ENCODE results near the gene MAP6. TPM values are rescaled to one million over a fixed set of nuclear protein-coding genes. Genes with fewer than 3 reads are reported as not detected.
A peak's percentile ranks its signal among the peaks of the same experiment; 100 is the strongest.

Gene MAP6
- total and polyA plus RNA-seq, 2 of the 13 experiments (the other 11 are each of a cell fraction or from before 2014, with no cell fraction given) = 0.04 TPM; not detected in 1

- in situ Hi-C loops (cut with HindIII; ENCODE audit: extremely low pct_ligation_motif_present, low pct_unique_long_range_greater_than_20kb) = no loop called here
- no peak for DNase-seq (ENCODE audit: low spot score)
- TF ChIP-seq ZNF549 (CRISPR knock-in tag; IDR thresholded peaks at IDR 0.05) (no peak), ZBTB1 (CRISPR knock-in tag; IDR thresholded peaks at IDR 0.05; ENCODE audit: borderline replicate concordance) (no peak), ZNF121 (CRISPR knock-in tag; IDR thresholded peaks at IDR 0.05) (0 out of 2 replicates have a peak, but pooled peaks have one; percentile 8), ZNF629 (CRISPR knock-in tag; conservative IDR thresholded peaks at IDR 0.05) (peak; percentile 58; the same call in 1 of the 2 replicates), ARID4A (CRISPR knock-in tag; IDR thresholded peaks at IDR 0.05; ENCODE audit: borderline replicate concordance) (peak; percentile 0; the same call in 1 of the 2 replicates), GZF1 (CRISPR knock-in tag; IDR thresholded peaks at IDR 0.05) (no peak), ZNF263 (CRISPR knock-in tag; IDR thresholded peaks at IDR 0.05) (peak; percentile 64; the same call in 1 of the 2 replicates)
- no peak overlapping the region for H2AFZ ChIP-seq (ENCODE audit: low read length)
- no peak for ATAC-seq
- H3K27me3 ChIP-seq (ENCODE audit: control insufficient read depth in 1 of 2, insufficient read depth in 2 of 2, low read length in 2 of 2) = no peaks in the 10 kb centered on the region; a peak in 1 of 5 replicates
- peak overlapping the region; percentile 49 for H3K4me2 ChIP-seq (ENCODE audit: low read depth, low read length)
- H3K36me3 ChIP-seq (replicated peaks in 1 of 2; ENCODE audit: control insufficient read depth in 1 of 2, insufficient read depth in 2 of 2, low read length in 2 of 2) = no peaks in the 10 kb centered on the region
- H3K9ac ChIP-seq (ENCODE audit: insufficient read depth, low read depth, low read length) = no peak overlapping the region
- peak overlapping the region in 1 of 3 experiments; percentile 17; a peak in 1 of 6 replicates for H3K4me3 ChIP-seq (replicated peaks in 1 of 3; ENCODE audit: insufficient read depth in 1 of 3, low read depth in 2 of 3, low read length in 3 of 3)
- H3K79me2 ChIP-seq (ENCODE audit: insufficient read depth, low read length) = no peaks in the 10 kb centered on the region
- H3K9me3 ChIP-seq (ENCODE audit: low read length) = no peaks in the 10 kb centered on the region
- no peak for FAIRE-seq
- CTCF ChIA-PET (ENCODE audit: low intra/inter-chr PET ratio, low total read pairs) = no interaction called here
- POLR2A ChIA-PET = interaction anchor here (1.2 to 2.9 kb wide), 4 partner anchors 9 to 35 kb away, joined by 3 to 31 read pairs (median 12); partner anchors contain the start of gene SERPINH1
- no TSS peak for BruUV-seq (replicated peaks)
- 50% methylated on average over 1 of the region's 1 CpG for WGBS (ENCODE audit: low lambda C conversion rate)
- H4K20me1 ChIP-seq (ENCODE audit: insufficient read depth, low read length) = no peaks in the 10 kb centered on the region
- H3K27ac ChIP-seq (ENCODE audit: extremely low read length, insufficient read depth, low read length) = no peak overlapping the region
- intact Hi-C loops (cut with micrococcal nuclease; ENCODE audit: unreplicated experiment) = no loop called here
- H3K4me1 ChIP-seq (ENCODE audit: insufficient read depth, low read length) = peaks cover 33% of the 10 kb centered on the region
Measured at GRCh38 chr11:75553889-75554257, 115.0 kb downstream of the MAP6 start.
